ENCODE results near the gene CAPN2.
"Not testable (repeated sequence)": the region's sequence is repeated elsewhere in the genome, so short reads cannot be mapped to it uniquely, and the experiment has no call there.

Gene CAPN2

DNA sequence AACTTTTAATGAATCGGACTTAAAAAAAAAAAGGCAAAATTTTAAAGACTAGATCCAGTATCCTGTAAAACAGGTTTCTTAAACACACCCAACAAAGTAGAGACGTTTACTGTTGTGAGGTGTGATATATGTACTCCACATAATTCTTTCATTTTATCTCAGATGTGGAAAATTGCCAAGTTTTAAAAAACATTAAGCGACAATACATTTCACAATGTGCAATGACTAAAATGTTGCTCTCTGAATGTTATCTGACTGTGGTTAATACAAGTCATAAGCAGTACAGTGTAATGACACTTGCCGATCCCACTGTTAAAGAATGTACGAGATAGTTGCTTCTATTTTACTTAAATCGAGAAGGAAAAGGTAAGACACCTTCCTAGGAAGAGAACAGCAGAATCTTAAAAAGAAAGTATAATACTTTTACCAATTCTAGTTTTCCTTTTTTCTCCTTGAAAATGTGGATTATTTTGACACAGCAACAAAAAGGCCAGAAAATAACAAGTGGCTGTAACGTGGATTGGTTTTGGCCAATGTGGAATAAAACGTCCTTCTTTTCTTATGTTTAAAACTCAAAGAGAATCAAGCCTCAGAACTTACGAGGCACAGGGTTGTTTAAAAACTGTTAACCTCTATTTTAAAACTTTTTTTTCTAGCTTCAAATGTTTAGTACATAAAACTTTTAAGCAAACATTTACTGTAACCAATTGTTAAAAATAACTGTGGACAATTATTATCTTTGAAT lies 82.0 kb downstream of the CAPN2 start:
- no peak for DNase-seq

DNA sequence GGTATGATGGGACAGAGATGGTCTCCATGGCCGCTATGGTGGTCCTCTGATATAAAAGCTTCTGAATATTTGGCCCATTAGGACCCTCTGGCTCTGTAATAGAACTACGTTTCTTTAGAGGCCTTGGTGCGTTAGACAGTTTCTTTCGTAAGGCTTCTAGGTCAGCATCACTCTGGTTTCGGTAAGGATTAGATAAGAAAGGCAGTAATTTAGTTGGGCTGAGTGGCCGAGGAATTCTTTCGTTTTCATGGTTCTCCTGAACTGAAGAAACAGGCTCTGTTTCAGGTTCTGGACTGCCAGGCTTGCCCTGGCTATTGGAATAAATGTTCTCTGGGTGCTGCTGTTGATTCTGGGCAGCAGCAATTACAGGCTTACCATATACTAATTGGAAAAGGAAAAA lies 83.9 kb downstream of the CAPN2 start:
- DNase-seq = no peak

DNA sequence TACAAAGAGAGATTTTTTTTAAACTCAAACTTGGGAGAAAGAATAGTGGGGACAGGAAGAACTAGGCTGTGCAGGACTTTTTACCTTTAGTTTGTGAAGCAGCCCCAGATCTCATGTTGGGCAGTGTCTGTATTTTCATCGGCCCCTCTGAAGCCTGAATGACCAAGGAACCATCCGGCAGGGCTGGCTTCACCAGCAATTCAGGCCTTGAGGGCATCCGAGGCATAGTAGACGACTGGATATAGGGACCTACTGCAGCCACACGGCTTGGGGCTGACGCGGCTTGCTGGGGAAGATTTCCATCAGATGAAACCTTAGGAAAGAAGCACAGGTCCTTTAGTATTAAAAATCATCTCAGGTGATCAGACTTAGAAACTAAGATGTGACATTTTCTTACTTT lies 89.7 kb downstream of the CAPN2 start:
- no peak for DNase-seq

DNA sequence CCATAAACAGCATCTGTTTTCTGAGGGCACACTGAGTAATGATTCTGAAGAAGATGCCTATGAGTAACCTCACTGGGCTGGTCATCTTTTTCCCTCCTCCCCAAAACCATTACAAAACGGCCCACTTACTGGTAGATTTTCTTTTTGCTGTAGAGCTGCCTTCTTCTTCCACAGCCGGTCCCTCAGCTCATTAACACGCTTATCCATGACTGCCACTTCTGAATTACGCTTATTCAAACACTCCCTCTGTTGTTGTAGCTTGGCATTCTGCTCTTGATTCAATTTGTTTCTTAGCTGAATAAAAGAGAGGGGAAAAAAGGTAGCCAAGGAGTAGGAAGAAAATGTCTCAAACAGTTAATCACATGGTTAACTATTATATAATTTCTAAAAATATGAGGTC lies 90.3 kb downstream of the CAPN2 start:
- no peak for DNase-seq

DNA sequence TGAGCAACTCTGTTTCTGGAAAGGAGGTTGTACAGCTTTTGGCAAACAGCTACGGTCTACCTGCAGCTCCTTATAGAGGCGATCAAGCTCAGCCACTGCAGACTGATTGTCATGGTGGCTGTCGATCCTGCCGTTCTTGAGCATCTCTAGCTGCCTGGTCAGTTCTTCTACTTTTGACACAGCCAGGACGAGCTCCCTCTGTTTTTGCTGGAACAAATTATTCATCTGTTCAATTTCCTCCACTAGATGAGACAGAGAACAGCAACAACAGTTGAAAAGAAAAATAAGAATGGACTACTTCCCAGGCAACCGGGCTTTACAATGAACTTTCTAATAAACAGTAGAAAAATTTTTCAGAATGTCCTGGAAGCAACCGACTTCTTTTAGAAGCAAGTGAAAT lies 90.9 kb downstream of the CAPN2 start:
- DNase-seq = no peak

DNA sequence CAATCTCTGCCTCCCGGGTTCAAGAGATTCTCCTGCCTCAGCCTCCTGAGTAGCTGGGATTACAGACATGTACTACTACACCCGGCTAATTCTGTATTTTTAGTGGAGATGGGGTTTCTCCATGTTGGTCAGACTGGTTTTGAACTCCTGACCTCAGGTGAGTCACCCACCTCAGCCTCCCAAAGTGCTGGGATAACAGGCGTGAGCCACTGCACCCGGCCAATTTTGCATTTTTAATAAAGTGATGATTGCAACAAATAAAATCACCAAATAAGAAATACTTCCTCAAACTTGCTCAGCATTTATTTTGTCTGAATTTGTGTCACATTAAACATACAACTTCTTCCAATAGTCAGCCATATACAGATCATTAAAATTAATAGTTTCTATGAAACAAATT lies 97.6 kb downstream of the CAPN2 start:
- not testable (repeated sequence) for DNase-seq

DNA sequence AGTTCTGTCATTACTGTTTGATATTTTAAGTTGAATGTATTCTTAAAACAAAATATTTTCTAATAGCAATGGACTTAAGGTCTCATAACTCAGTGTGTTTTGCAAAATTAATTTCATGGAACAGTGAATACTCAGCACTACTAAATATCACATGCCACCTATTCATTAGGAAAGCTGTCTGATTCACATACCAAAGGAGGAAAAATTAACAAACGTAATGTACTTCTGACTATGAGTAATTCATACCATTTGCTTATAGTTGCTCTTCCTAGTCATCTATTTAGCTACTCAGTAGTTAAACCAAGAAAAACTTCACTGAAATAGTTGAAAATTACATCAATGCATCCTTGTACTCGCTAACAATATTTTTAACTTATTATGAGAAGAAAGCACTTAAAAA lies 98.2 kb downstream of the CAPN2 start:
- no peak for DNase-seq

DNA sequence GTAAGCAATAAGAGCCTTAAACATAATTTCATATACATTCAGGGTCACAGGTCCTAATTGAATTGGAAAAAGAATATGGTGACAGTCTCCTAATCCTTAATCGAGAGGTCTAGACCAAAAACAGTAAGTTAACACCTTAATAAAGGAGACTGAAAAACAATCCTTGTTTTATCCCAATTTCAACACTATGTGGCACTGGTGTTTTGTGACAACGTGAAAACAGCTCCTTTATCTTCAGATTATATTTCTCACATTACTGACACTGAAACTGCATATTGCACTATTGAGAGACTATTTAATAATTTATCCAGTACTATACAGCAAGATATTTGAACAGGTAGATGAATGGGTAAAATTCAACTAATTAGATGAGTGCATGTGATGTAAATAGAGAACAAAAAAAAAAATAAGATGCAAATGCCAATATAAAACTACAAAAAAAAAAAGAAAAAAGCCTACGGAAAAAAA lies 99.3 kb downstream of the CAPN2 start:
- peak; percentile 26 for DNase-seq

DNA sequence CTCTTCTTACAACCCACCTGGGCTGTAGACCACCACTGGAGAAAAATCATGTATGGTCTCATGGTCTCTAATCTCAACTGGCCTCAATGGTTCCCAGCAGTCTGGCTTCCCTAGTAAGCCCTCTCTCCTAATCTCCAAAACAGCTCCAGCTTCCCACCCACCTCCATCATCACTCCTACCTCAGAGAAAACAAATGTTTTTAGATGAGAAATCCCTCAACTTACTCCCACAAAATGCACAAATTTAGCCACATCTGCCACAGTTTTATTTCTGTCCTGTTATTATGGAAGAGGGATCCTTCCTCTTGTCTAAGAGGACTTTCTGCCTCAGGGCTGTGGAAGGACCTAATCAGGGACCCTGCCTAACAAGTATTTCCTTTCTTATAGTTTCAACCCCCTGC lies 101.3 kb downstream of the CAPN2 start:
- no peak for DNase-seq

DNA sequence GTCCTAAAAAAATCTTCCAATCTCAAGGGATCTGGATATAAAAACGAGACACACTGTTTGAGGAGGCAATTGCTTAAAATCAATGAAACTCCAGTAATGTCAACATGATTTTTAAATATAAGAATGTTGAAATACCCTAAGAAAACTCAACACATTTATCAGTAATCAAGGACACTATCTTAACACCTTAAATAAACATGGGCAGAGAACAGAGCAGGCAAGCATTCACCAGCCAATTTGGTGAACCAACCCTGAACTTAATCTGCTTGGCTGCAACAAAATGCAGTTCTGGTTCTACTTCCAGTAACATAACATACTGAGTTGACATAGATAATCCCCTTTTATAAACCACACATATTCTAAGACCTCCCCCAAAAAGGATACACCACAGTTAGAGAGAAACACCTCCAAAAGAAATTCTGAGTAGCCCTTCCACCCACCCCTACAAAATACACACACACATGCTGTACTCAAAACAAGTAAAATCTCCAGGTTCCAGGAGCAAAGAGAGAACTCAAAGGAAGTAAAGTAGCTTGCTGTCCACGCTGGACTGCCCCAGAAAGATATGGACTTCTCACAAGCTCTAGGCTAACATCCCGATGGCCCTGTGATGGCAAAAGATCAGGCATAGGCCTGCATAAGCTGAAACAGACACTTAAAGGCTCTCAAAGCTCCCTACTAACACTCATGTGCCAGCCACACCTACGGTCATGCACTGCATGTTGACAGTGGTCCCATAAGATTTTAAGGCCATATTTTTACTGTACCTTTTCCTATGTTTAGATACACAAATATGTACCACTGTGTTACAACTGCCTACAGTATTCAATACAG lies 102.9 kb downstream of the CAPN2 start:
- DNase-seq = no peak

DNA sequence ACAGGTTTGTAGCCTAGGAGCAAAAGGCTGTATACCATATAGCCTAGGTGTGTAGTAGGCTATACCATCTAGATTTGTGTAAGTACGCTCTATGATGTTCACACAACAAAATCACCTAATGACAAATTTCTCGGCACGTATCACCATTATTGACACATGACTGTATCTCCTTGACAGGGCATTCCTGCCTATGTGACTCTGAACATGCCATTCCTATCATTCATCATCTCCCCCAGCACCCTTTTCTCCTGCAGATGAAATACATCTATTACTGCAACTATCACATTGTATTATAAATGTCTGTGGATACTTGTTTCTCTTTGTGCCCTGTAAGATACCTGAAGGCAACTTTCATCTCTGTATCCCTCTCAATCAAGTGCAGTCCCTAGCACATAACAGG lies 103.5 kb downstream of the CAPN2 start:
- no peak for DNase-seq

DNA sequence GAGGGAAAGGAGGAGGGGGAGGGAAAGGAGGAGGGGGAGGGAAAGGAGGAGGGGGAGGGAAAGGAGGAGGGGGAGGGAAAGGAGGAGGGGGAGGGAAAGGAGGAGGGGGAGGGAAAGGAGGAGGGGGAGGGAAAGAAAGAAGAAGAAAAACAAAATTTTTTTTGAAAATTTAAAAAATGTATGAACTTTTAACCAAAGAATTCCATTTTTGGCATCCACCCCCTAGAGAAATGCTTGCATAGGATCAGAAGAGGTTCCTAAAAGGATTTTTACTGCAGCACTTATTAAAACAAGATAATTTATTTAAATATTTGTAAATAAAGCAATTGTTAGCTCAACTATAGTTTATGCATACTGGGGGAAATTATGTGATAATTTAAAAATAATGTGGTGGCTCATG lies 104.9 kb downstream of the CAPN2 start:
- not testable (repeated sequence) for DNase-seq

DNA sequence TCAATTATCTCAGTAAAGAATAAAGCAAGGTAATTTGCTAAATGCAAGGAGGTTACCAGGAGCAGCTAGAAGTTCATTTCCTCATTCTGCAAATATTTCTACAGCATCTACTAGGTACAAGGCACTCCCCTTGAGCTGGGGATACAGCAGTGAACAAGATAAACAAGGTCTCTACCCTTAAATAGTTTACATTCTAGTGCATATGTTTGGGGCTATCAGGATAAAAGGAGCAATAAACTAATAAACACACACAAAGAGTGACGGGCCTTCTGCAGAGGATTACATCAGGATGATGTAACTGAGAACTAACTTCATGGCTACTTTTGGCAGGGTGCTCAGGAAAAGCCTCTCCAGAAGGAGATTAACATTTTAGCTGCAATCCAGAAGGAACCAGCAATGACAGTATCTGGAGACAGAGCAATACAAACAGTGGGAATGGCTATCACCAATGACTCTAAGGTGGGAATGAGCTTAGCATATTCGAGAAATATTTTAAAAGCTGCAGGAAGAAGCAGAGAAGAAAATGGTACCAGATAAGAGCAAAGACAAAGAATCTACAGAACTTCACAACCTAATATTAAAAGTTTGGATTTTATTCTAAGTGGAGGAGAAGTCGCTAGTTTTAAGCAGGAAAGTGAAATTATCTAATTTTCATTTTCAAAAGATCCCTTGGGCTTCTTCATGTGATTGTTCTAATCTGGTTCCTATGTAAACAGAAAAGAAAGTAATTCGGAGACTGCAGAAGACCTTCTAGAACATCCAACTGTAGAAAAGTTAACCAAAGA lies 107.6 kb downstream of the CAPN2 start:
- no peak for DNase-seq

DNA sequence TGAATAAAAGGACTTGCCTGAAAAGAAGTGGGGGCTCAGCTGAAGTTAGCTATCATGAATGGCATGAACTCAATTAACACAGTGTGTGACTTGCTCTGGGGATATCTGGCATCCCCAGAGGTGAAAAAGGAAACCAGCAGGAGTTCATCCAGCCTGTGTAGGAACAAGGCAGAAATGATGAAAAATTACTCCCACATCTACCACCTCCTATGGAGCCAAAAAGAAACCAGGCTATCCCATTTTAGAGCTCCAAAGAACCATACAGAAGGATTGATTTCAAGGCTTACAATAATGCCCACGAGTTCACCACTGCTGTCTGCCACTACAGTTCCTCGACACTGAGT lies 108.1 kb downstream of the CAPN2 start:
- no peak for DNase-seq

DNA sequence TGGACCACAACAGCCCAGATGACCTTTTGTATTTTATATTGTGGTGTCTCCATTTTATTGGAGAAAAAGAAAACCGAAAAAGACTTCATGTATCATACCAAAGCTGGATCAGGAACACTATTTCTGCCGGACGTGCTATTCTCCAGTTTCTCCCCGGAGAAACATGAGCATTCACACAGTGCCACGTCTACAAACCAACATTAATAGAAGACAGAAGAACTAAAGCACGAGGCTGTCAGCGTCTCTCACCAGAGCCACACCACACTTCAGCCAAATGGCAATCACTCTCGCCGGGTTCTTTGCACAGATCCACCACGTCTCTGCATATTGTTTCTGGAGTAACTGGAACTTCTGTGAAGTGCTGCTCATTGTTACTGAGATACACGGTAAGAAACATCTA lies 108.6 kb downstream of the CAPN2 start:
- no peak for DNase-seq

DNA sequence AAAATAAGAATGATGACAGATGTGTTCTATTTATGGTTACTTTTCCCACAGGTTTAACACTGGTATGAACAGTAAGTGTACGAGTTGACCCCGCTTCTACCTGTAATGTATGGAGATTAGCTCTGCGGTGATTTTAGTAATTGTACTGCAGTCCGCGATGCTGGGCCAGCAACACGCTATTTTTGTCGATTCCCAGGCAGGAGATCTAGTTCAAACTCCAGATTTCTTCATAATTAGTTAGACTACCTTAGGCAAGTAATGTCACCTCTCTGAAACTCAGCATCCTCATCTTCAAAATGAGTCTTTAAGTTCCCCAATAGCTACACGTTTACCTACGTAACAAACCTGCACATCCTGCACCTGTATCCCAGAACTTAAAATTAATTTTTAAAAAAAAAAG lies 111.9 kb downstream of the CAPN2 start:
- no peak for DNase-seq

DNA sequence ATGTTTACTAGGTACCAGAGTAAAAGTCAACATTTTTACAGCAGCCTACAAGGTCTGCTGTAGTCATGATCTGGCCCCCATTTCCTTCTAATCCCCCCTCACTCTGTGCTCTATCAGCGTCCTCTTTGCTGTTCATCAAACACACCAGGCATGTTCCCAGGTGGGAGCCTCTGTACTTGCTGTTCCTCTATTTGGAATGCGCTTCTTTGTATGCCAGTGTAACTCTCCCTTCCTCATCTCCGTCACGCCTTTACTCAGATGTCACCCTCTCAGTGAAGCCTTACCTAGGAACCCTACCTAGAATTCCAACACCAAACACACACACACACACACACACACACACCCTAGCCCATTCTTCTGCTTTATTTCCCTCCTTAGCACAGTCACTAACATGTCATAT lies 112.4 kb downstream of the CAPN2 start:
- DNase-seq = no peak

All from GF-D8 (cell line).